Cardiac muscle cell (in vitro differentiated cells and primary cell): ENCODE data around the gene CCDC6. TPM values are rescaled to one million over a fixed set of nuclear protein-coding genes. Genes with fewer than 3 reads are reported as not detected.

Experiments used
- DNase-seq, 2 donors: peaks; one replicate each; pipeline versions ENCODE4 v3.0.0 to v3.0.0-alpha.2; 2010 to 2017; ENCODE audit warnings: low read depth in 1 of 2, low spot score in 1 of 2
- H3K27ac ChIP-seq: fragments of 200-600 bp; sonication (generic); 2 replicates; pipeline ENCODE4 v1.5.1; 2016
- H3K27me3 ChIP-seq: fragments of 200-600 bp; sonication (generic); 2 replicates; pipeline ENCODE4 v1.6.0; 2016; ENCODE audit warnings: control low read depth
- H3K36me3 ChIP-seq: fragments of 200-600 bp; sonication (generic); 2 replicates; pipeline ENCODE4 v1.5.1; 2016; ENCODE audit warnings: control low read depth
- H3K4me1 ChIP-seq: fragments of 200-600 bp; sonication (generic); 2 replicates; pipeline ENCODE4 v1.8.1; 2017; ENCODE audit warnings: low read depth, mild to moderate bottlenecking, mixed run types
- H3K4me3 ChIP-seq: fragments of 200-600 bp; sonication (generic); 2 replicates; pipeline ENCODE4 v1.5.1; 2016; ENCODE audit warnings: mild to moderate bottlenecking
- H3K9me3 ChIP-seq: fragments of 200-600 bp; sonication (generic); 2 replicates; pipeline ENCODE4 v1.5.1; 2017; ENCODE audit warnings: low read depth, mild to moderate bottlenecking, control low read depth
- CTCF ChIP-seq: IDR thresholded peaks from 2 replicates; pipeline ENCODE4 v1.5.1; 2012; ENCODE audit warnings: low read depth, mild to moderate bottlenecking, low read length
- polyA plus RNA-seq: library from polyadenylated mRNA; unstranded; fragments of >200 nt; fragmentation: Nextera tagmentation; extraction: Ambion mirVana; gene quantifications from 2 replicates; pipeline ENCODE4 v1.2.1, GENCODE V29; 2016
- total RNA-seq: library from RNA; depleted of rRNA; stranded (reverse); fragments of >200 nt; gene quantifications from 2 replicates; pipeline ENCODE4 v1.2.3, GENCODE V29; 2016

Gene CCDC6
- total and polyA plus RNA-seq, 2 experiments from 2014 or later: 11.0 to 22.2 TPM

GRCh38 chr10:59926086-59926485 lies 19.7 kb upstream of the CCDC6 start:
- H3K4me1 ChIP-seq: no peaks in the 10 kb centered on the region
- H3K9me3 ChIP-seq: no peaks in the 10 kb centered on the region
- DNase-seq: no peak
- no peak overlapping the region for H3K4me3 ChIP-seq
- H3K36me3 ChIP-seq: no peaks in the 10 kb centered on the region
- no peaks in the 10 kb centered on the region for H3K27me3 ChIP-seq
- no peak overlapping the region for H3K27ac ChIP-seq
- no peak for TF ChIP-seq CTCF

- TF ChIP-seq CTCF: no peak
Measured at GRCh38 chr10:59922907-59923306, 16.6 kb upstream of the CCDC6 start.

GRCh38 chr10:59917922-59918321 lies 11.6 kb upstream of the CCDC6 start:
- Histone ChIP-seq H3K27ac (no peak overlapping the region), H3K9me3 (no peaks in the 10 kb centered on the region), H3K27me3 (no peaks in the 10 kb centered on the region), H3K4me1 (no peaks in the 10 kb centered on the region), H3K36me3 (no peaks in the 10 kb centered on the region), H3K4me3 (no peak overlapping the region)
- DNase-seq: no peak
- TF ChIP-seq CTCF: no peak

More at GRCh38 chr10:59922907-59923306, 16.6 kb upstream of the CCDC6 start:
- no peak overlapping the region for H3K4me3 ChIP-seq
- no peaks in the 10 kb centered on the region for H3K9me3 ChIP-seq
- no peak for DNase-seq
- no peak overlapping the region for H3K27ac ChIP-seq
- no peaks in the 10 kb centered on the region for H3K27me3 ChIP-seq
- no peaks in the 10 kb centered on the region for H3K36me3 ChIP-seq
- no peaks in the 10 kb centered on the region for H3K4me1 ChIP-seq

DNA sequence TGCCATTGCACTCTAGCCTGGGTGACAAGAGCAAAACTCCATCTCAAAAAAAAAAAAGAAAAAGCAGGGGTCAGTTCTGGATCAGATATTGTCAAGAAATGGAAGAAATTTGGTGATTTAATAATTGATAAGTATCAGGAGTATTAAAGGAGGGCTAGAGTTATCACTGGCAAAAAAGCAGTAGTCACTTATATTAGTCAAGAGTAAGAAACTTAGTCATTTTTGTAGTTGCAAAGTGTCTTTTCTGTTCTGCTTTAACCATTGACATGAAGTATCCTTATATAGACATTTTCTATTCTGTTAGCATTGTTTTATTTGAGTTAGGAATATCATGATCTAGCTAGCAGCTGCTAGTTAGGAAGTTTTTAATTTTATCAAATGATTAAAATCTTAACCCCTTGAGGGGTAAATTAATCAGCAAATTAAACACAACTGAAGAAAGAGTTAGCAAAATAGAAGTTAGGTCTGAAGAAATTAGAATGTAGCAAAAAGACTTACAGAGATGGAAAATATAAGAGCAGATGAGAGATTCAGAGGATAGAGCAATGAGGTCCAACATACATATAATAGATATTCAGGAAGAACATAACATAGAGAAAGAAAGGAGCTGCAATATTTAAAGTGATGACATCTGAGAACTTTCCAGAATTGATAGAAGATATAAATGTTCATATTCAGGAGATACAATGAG lies 7.3 kb upstream of the CCDC6 start:
- no peaks in the 10 kb centered on the region for H3K27me3 ChIP-seq
- H3K4me3 ChIP-seq: no peak overlapping the region
- no peak for DNase-seq
- H3K36me3 ChIP-seq: no peaks in the 10 kb centered on the region
- peaks cover 1% of the 10 kb centered on the region for H3K4me1 ChIP-seq
- H3K9me3 ChIP-seq: no peaks in the 10 kb centered on the region
- no peak for TF ChIP-seq CTCF
- H3K27ac ChIP-seq: no peak overlapping the region

- Histone ChIP-seq H3K27ac (no peak overlapping the region), H3K9me3 (no peaks in the 10 kb centered on the region), H3K36me3 (no peaks in the 10 kb centered on the region), H3K4me3 (no peak overlapping the region), H3K27me3 (no peaks in the 10 kb centered on the region), H3K4me1 (peaks cover 16% of the 10 kb centered on the region)
- no peak for DNase-seq
- TF ChIP-seq CTCF: no peak
Measured at GRCh38 chr10:59910867-59911266, 4.5 kb upstream of the CCDC6 start.

DNA sequence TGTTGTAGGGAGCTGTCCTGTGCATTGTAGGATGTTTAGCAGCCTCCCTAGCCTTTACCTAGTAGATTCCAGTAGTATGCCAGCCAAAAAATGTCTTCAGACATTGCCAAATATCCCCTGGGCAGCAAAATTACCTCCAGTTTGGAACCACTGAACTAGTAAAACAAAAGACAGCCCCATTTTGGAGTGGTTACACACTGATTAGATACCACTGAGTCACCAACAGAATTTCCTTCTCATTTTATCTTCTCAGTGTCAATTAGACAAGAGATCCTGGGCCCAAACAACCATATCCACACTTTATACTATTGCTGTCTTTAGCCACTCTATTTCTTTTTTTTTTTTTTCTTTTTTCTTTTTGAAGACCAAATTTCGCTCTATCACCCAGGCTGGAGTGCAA lies 3.5 kb upstream of the CCDC6 start:
- Histone ChIP-seq H3K27me3 (no peaks in the 10 kb centered on the region), H3K4me3 (no peak overlapping the region), H3K4me1 (peaks cover 17% of the 10 kb centered on the region), H3K9me3 (no peaks in the 10 kb centered on the region), H3K36me3 (no peaks in the 10 kb centered on the region), H3K27ac (no peak overlapping the region)
- DNase-seq: peak in 1 of 2 donors; percentile 11
- no peak for TF ChIP-seq CTCF
